ENCODE measurements around the gene PVALB.

Gene PVALB

GRCh38 chr22:36818010-36818642, 1.3 kb upstream of the PVALB start:
- Mint-ChIP-seq H3K27ac (ENCODE audit: low read depth) (no peak overlapping the region), H3K27me3 (peaks cover 81% of the 10 kb centered on the region), H3K9me3 (no peaks in the 10 kb centered on the region), H3K4me1 (no peaks in the 10 kb centered on the region), H3K4me3 (no peak overlapping the region), H3K36me3 (ENCODE audit: insufficient read depth) (no peaks in the 10 kb centered on the region)
- DNase-seq (ENCODE audit: low spot score in 2 of 2) (no peak), ATAC-seq (replicated peaks; ENCODE audit: extremely low read depth, poor library complexity, severe bottlenecking) (no peak)

GRCh38 chr22:36817525-36817848, 652 bp upstream of the PVALB start:
- DNase-seq (ENCODE audit: low spot score in 2 of 2): no peak
- Mint-ChIP-seq H3K27ac (ENCODE audit: low read depth) (no peak overlapping the region), H3K4me3 (no peak overlapping the region), H3K36me3 (ENCODE audit: insufficient read depth) (no peaks in the 10 kb centered on the region), H3K9me3 (no peaks in the 10 kb centered on the region), H3K27me3 (peaks cover 87% of the 10 kb centered on the region), H3K4me1 (no peaks in the 10 kb centered on the region)
- ATAC-seq (replicated peaks; ENCODE audit: extremely low read depth, poor library complexity, severe bottlenecking): no peak

- no peaks in the 10 kb centered on the region for H3K9me3 Mint-ChIP-seq
- no peak for ATAC-seq (replicated peaks; ENCODE audit: extremely low read depth, poor library complexity, severe bottlenecking)
- H3K27me3 Mint-ChIP-seq: peaks cover 91% of the 10 kb centered on the region
Measured at GRCh38 chr22:36816339-36816635, 548 bp downstream of the PVALB start.

GRCh38 chr22:36815558-36816338, 1.1 kb downstream of the PVALB start:
- no peak for ATAC-seq (replicated peaks; ENCODE audit: extremely low read depth, poor library complexity, severe bottlenecking)
- no peak for DNase-seq (ENCODE audit: low spot score in 2 of 2)
- no peaks in the 10 kb centered on the region for H3K9me3 Mint-ChIP-seq
- no peaks in the 10 kb centered on the region for H3K4me1 Mint-ChIP-seq
- H3K27me3 Mint-ChIP-seq: peaks cover 86% of the 10 kb centered on the region
- no peaks in the 10 kb centered on the region for H3K36me3 Mint-ChIP-seq (ENCODE audit: insufficient read depth)
- peak overlapping the region; percentile 38 for H3K4me3 Mint-ChIP-seq
- H3K27ac Mint-ChIP-seq (ENCODE audit: low read depth): no peak overlapping the region

More at GRCh38 chr22:36816339-36816635, 548 bp downstream of the PVALB start:
- Mint-ChIP-seq H3K4me3 (no peak overlapping the region), H3K36me3 (ENCODE audit: insufficient read depth) (no peaks in the 10 kb centered on the region), H3K4me1 (no peaks in the 10 kb centered on the region), H3K27ac (ENCODE audit: low read depth) (no peak overlapping the region)
- no peak for DNase-seq (ENCODE audit: low spot score in 2 of 2)

- Mint-ChIP-seq H3K9me3 (no peaks in the 10 kb centered on the region), H3K4me3 (no peak overlapping the region), H3K36me3 (ENCODE audit: insufficient read depth) (no peaks in the 10 kb centered on the region), H3K4me1 (no peaks in the 10 kb centered on the region), H3K27me3 (peaks cover 77% of the 10 kb centered on the region), H3K27ac (ENCODE audit: low read depth) (no peak overlapping the region)
- ATAC-seq (replicated peaks; ENCODE audit: extremely low read depth, poor library complexity, severe bottlenecking): no peak
- no peak for DNase-seq (ENCODE audit: low spot score in 2 of 2)
Measured at GRCh38 chr22:36814801-36815200, 2.0 kb downstream of the PVALB start.

GRCh38 chr22:36811094-36811800, 5.6 kb downstream of the PVALB start:
- Mint-ChIP-seq H3K9me3 (no peaks in the 10 kb centered on the region), H3K27ac (ENCODE audit: low read depth) (no peak overlapping the region), H3K36me3 (ENCODE audit: insufficient read depth) (no peaks in the 10 kb centered on the region), H3K4me1 (no peaks in the 10 kb centered on the region), H3K4me3 (no peak overlapping the region), H3K27me3 (peaks cover 51% of the 10 kb centered on the region)
- no peak for ATAC-seq (replicated peaks; ENCODE audit: extremely low read depth, poor library complexity, severe bottlenecking)
- no peak for DNase-seq (ENCODE audit: low spot score in 2 of 2)

GRCh38 chr22:36809351-36809750, 7.5 kb downstream of the PVALB start:
- no peak for ATAC-seq (replicated peaks; ENCODE audit: extremely low read depth, poor library complexity, severe bottlenecking)
- Mint-ChIP-seq H3K27ac (ENCODE audit: low read depth) (no peak overlapping the region), H3K4me1 (no peaks in the 10 kb centered on the region), H3K9me3 (no peaks in the 10 kb centered on the region), H3K36me3 (ENCODE audit: insufficient read depth) (no peaks in the 10 kb centered on the region), H3K27me3 (peaks cover 50% of the 10 kb centered on the region), H3K4me3 (no peak overlapping the region)
- no peak for DNase-seq (ENCODE audit: low spot score in 2 of 2)

GRCh38 chr22:36808721-36809344, 8.0 kb downstream of the PVALB start:
- H3K27ac Mint-ChIP-seq (ENCODE audit: low read depth): no peak overlapping the region
- DNase-seq (ENCODE audit: low spot score in 2 of 2) (no peak), ATAC-seq (replicated peaks; ENCODE audit: extremely low read depth, poor library complexity, severe bottlenecking) (no peak)
- no peaks in the 10 kb centered on the region for H3K9me3 Mint-ChIP-seq
- H3K27me3 Mint-ChIP-seq: peaks cover 49% of the 10 kb centered on the region
- no peaks in the 10 kb centered on the region for H3K36me3 Mint-ChIP-seq (ENCODE audit: insufficient read depth)
- H3K4me3 Mint-ChIP-seq: no peak overlapping the region
- H3K4me1 Mint-ChIP-seq: no peaks in the 10 kb centered on the region

- Mint-ChIP-seq H3K9me3 (no peaks in the 10 kb centered on the region), H3K4me1 (no peaks in the 10 kb centered on the region), H3K4me3 (no peak overlapping the region), H3K27me3 (peaks cover 49% of the 10 kb centered on the region), H3K36me3 (ENCODE audit: insufficient read depth) (peaks cover 1% of the 10 kb centered on the region), H3K27ac (ENCODE audit: low read depth) (no peak overlapping the region)
- DNase-seq (ENCODE audit: low spot score in 2 of 2) (no peak), ATAC-seq (replicated peaks; ENCODE audit: extremely low read depth, poor library complexity, severe bottlenecking) (no peak)
Measured at GRCh38 chr22:36807627-36808026, 9.2 kb downstream of the PVALB start.

GRCh38 chr22:36806835-36807234, 10.0 kb downstream of the PVALB start:
- no peaks in the 10 kb centered on the region for H3K4me1 Mint-ChIP-seq
- no peak overlapping the region for H3K27ac Mint-ChIP-seq (ENCODE audit: low read depth)
- DNase-seq (ENCODE audit: low spot score in 2 of 2): no peak
- no peaks in the 10 kb centered on the region for H3K9me3 Mint-ChIP-seq
- no peak overlapping the region for H3K4me3 Mint-ChIP-seq
- peaks cover 46% of the 10 kb centered on the region for H3K27me3 Mint-ChIP-seq
- H3K36me3 Mint-ChIP-seq (ENCODE audit: insufficient read depth): peaks cover 1% of the 10 kb centered on the region
- no peak for ATAC-seq (replicated peaks; ENCODE audit: extremely low read depth, poor library complexity, severe bottlenecking)

GRCh38 chr22:36803358-36803757, 13.5 kb downstream of the PVALB start:
- ATAC-seq (replicated peaks; ENCODE audit: extremely low read depth, poor library complexity, severe bottlenecking) (no peak), DNase-seq (ENCODE audit: low spot score in 2 of 2) (no peak)
- H3K4me3 Mint-ChIP-seq: no peak overlapping the region
- H3K27me3 Mint-ChIP-seq: peaks cover 63% of the 10 kb centered on the region
- H3K27ac Mint-ChIP-seq (ENCODE audit: low read depth): no peak overlapping the region
- peaks cover 1% of the 10 kb centered on the region for H3K36me3 Mint-ChIP-seq (ENCODE audit: insufficient read depth)
- H3K9me3 Mint-ChIP-seq: no peaks in the 10 kb centered on the region
- no peaks in the 10 kb centered on the region for H3K4me1 Mint-ChIP-seq

- no peak for ATAC-seq (replicated peaks; ENCODE audit: extremely low read depth, poor library complexity, severe bottlenecking)
- Mint-ChIP-seq H3K4me3 (no peak overlapping the region), H3K27me3 (peaks cover 45% of the 10 kb centered on the region), H3K4me1 (no peaks in the 10 kb centered on the region), H3K36me3 (ENCODE audit: insufficient read depth) (peaks cover under 1% of the 10 kb centered on the region), H3K9me3 (no peaks in the 10 kb centered on the region), H3K27ac (ENCODE audit: low read depth) (no peak overlapping the region)
- DNase-seq (ENCODE audit: low spot score in 2 of 2): no peak
Measured at GRCh38 chr22:36798674-36799066, 18.2 kb downstream of the PVALB start.

All from central memory CD8-positive, alpha-beta T cell (primary cell).